Pulmonary artery endothelial cell (primary cell): ENCODE results near the gene EML1. TPM values are rescaled to one million over a fixed set of nuclear protein-coding genes. Genes with fewer than 3 reads are reported as not detected.

Experiments
- DNase-seq: peaks from one replicate; pipeline ENCODE4 v3.0.0-alpha.2; 2011; ENCODE audit warnings: low read depth, low spot score
- total RNA-seq: library from RNA; depleted of rRNA; stranded (reverse); fragments of >200 nt; gene quantifications from 2 replicates; pipeline ENCODE4 v1.2.3, GENCODE V29; 2014

EML1 gene
- total RNA-seq, 1 donor from 2014 or later, result 71.6 TPM

GRCh38 chr14:99777951-99778350 lies 15.3 kb upstream of the EML1 start:
- DNase-seq, result no peak

DNA sequence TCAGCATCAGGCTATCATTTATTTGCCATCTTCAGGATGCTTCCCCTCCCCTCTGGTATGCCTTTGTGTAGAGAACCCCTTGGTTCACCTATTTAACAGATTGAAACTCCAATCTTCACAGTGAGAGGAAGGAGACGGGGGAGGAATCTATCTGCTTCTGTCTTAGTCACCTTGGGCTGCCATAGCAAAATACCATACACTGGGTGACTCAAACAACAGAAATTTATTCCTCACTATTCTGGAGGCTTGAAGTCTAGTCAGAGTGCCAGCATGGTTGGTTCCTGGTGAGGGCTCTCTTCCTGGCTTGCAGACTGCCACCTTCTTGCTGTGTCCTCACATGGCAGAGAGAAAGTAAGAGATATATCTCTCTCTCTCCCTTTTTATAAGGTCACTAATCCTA lies 13.5 kb upstream of the EML1 start:
- DNase-seq, result no peak

- no peak for DNase-seq
Measured at GRCh38 chr14:99780690-99781089, 12.5 kb upstream of the EML1 start.

- DNase-seq, result no peak
Measured at GRCh38 chr14:99781091-99781490, 12.1 kb upstream of the EML1 start.

DNA sequence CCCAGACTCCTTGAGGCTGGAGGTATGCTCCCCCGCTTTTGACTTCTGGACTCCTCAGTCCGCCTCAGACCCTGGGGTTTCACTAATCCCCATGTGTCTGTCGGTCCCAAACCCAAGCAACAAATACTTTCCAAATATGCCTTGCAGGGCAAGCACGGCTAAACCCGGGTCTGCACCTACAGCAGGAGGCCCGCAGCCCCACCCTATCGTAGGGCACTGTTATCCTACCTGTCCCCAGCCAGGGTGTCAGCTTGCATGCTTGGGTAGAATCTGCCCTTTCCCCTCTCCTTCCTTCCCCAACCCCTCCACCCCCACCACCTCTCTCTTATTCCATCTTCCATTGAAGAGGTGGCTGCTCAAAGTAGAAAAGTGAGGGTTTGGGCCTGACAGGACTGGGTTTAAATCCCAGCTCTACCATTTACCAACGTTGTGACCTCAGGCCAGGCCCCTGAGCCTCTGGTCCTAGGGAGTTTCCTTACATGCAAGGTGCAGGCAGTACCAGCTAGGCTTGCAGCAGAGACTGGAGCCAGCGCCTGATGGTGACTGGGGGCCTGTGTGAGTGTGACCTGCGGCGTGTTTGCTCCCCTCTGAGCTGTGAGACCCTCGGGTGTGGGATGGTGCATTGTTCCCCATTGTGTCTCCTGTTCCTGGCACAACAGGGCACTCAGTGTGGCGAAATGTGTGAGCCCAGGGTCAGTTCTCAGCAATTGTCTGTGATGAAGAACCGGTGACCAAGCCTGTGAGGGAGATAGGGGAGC lies 11.2 kb upstream of the EML1 start:
- DNase-seq, result no peak

DNA sequence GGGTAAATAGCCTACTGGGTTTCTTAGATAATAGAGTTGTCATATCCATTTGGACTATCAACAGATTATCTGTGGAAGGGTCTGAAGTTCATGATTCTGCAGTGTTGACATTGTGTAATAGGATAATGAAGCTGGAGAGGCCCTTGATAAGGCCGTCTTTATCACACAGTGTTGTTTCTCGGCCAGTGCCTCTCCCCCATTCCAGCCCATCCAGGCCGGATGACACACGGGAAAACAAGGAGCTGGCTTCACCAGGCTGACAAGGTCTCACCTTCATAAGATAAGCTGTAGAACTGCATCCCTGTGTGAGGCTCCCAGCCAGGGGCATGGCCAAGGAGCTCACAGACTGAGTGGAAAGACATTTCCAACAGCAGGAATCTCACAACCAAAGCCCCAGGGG lies 8.7 kb upstream of the EML1 start:
- no peak for DNase-seq

DNA sequence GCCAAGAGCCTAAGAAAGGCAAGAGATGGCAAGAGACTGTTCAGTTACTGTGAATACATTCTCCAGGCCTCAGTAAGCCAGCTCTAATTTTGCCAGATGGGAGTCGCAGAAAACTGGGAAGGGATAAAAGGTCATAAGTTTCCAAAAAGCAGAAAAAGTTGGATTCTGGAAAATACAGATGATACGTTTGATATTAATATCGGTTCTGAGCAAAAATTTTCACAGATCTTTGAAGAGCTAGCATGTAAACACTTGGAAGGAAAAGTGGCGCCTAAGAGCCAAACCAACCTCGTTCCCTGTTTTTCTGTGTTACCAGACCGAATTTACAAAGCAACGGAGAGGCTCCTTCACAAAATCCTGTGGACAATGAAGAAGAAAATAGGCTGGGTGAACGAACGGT lies 7.8 kb upstream of the EML1 start:
- DNase-seq, result no peak

DNA sequence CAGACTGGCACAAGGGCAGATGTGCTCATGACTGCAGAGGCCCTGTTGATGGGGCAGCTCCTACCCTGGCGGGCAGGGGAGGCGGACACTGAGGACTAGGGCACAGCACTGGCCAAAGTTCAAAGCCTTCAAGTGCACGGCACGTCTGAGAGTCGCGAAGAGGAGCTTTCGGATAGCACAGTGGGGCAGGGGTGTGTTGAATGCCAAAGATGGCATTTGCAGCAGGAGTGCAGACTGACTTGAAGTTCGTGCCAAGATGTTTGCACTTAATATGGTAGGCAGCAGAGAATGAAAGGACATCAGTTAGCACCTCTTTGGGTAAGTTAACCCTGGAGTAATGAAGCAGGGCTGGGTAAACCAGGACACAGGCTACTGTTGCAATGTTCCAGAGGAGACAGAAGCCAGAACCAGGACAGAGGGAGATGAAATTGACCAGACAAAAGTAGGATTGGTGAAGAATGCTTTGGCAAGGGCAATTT lies 6.7 kb upstream of the EML1 start:
- no peak for DNase-seq

DNA sequence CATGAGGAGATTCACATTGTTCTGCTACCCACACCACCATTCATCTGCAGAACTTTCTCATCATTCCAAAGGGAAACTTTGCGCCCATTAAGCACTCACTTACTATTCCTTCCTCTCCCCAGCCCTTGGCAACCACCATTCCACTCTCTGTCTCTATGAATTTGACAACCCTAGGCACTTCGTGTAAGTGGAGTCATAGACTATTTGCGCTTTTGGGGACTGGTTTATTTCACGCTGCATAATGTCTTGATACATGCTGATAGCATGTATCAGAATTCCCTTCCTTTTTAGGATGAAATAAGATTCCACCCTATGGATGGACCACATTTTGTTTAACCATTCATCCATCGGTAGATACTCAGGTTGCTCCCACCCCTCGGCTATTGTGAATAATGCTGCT lies 4.5 kb upstream of the EML1 start:
- DNase-seq, result no peak

GRCh38 chr14:99789581-99789980 lies 3.6 kb upstream of the EML1 start:
- no peak for DNase-seq

- DNase-seq, result no peak
Measured at GRCh38 chr14:99790201-99790977, 2.8 kb upstream of the EML1 start.

DNA sequence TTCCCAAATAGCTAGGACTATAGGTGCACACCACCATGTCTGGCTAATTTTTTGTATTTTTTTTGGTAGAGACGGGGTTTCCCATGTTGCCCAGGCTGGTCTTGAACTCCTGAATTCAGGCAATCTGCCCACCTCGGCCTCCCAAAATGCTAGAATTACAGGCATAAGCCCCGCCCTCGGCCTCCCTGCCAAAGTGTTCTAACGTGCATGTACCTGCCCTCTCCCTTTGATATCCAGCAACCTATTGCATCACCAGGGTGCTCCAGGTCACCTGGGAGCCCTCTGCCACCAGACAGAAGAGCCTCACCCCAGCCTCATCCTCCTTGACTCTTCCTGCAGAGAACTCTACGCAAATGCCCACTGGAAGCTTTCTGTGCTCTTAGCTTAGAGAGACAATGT lies 2.2 kb upstream of the EML1 start:
- DNase-seq, result no peak

- no peak for DNase-seq
Measured at GRCh38 chr14:99791476-99792209, 1.6 kb upstream of the EML1 start.

DNA sequence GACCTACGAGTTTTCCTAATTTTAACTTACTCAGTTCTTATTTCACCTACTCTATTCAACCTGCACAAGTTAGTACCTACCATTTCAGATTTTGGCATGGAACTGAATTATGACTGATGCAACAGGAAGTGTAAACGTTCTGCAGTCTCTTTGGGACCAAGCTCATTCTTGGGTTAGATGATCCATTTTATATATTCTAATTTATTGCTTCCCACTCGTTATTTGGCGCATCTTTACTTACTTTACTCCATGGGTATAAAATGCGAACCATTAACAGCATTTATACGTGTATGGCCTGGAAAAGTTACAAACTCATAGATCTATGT lies 1.0 kb upstream of the EML1 start:
- DNase-seq, result no peak

- DNase-seq, result no peak
Measured at GRCh38 chr14:99792551-99793212, 531 bp upstream of the EML1 start.

GRCh38 chr14:99794151-99794780 lies 1.1 kb downstream of the EML1 start:
- no peak for DNase-seq

DNA sequence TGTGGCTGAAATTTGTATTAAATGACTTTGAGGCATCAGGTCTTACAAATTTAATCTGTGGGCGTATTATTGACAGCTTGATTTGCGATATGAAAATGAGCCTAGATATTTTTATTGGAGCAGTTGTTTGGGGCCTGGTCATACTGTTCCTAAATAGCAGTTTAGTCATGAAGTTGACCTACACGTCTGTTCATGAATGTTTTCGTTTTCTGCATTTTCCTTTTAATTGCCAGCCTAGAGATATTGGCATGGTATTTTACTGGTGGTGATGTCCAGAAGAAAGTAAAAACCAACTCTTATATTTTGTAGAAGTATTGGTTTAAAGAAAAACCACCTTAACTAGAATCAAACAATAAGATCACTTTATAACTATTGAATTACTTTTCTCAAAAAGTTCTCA lies 1.8 kb downstream of the EML1 start:
- no peak for DNase-seq

GRCh38 chr14:99797231-99797630 lies 4.0 kb downstream of the EML1 start:
- no peak for DNase-seq

DNA sequence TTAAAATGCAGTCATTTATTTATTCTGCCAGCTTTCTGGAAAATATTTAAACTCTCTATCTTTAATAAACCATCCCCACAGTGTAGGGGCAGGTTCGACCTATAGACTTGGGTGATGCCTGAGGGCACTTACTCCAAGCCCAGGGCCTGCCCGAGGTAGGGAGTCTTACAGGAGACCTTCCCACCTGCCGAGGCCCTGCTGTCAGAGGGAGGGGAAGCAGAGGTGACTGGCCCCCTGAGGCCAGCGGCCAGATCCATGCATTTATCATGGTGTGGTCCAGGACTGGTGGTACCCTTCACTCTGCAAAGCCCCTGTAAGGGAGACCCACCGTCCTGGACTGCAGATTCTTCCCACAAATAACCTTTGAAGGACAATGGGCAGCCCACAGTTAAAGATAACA lies 7.6 kb downstream of the EML1 start:
- no peak for DNase-seq

DNA sequence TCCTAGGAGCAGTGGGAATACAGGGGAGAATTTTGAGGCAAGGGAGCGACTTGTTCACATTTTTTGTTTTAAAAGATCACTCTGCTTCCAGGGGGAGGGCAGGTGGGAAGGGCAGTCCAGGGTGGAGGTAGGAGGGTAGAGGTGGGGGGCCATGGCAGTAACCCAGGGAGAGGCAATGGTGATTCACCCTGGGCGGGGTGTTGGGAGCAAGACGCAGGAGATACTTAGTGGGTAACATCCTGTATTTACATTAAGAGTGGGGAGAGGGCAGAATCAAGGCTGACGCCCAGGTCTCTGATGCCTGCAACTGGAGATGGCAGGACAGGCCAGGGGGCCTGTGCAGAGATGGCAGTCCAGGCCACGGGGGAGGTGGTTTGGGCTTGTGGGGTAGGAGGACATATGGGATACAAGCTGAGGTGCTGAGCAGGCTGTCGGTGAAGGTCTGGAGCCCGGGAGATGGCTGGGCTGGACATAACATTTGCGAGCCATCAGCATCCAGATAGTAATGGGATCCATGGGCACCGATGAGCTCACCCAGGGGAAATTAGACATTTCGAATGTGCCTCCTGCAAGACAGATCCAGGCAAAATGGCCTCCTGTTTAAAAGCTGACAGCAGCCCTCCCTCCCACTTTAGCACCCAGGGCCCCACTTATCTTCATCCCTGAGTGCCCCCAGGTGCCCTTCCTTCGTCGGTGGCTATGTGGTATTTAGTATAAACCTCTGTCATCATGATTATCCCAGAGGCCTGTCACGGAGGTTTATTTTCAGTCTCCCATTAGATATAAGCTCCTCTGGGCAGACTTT lies 9.3 kb downstream of the EML1 start:
- no peak for DNase-seq
